Tibial nerve (tissue), 4 donors: ENCODE data around the gene KANK2.

Experiments used
- EP300 ChIP-seq, 2 donors: sonication (generic); formaldehyde crosslinking; IDR thresholded peaks; one replicate each; pipeline ENCODE4 v1.6.1; 2017; ENCODE audit warnings: antibody characterized with exemption in 2 of 2, mild to moderate bottlenecking in 1 of 2
- POLR2A ChIP-seq, 2 donors: fragments of 450-650 bp; IDR thresholded peaks; one replicate each; pipeline ENCODE4 v1.6.1; 2017; ENCODE audit warnings: antibody characterized with exemption in 2 of 2, mild to moderate bottlenecking in 2 of 2, moderate library complexity in 2 of 2
- TF ChIP-seq, protein P1 (sequence below), 5 experiments: fragments of 200-600 bp in 3 of 5; fragments of 450-650 bp in 2 of 5; sonication (generic) in 3 of 5; IDR thresholded peaks; one replicate each; pipeline ENCODE4 v1.5.1; 2016 to 2019; ENCODE audit warnings: antibody characterized with exemption in 5 of 5, mild to moderate bottlenecking in 3 of 5, moderate library complexity in 2 of 5

DNA sequence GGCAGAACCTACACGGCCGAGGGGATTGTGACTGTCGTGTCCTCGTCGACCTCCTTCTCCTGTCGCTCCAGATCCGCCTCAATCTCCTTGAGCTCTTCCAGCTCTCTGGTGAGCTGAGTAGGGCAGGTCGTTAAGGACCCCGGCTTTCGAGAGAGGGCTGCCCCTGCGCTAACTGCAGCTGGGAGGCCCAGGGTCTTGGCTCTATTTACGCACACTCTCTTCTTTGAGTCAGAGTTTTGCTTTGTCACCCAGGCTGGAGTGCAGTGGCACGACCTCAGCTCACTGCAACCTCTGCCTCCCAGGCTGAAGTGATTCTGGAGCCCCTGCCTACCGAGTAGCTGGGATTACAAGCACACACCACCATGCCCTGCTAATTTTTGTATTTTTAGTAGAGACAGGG is 49.3 kb downstream of the KANK2 start:
- no peak for TF ChIP-seq POLR2A (IDR thresholded peaks at IDR 0.05)
- TF ChIP-seq, protein P1, sequence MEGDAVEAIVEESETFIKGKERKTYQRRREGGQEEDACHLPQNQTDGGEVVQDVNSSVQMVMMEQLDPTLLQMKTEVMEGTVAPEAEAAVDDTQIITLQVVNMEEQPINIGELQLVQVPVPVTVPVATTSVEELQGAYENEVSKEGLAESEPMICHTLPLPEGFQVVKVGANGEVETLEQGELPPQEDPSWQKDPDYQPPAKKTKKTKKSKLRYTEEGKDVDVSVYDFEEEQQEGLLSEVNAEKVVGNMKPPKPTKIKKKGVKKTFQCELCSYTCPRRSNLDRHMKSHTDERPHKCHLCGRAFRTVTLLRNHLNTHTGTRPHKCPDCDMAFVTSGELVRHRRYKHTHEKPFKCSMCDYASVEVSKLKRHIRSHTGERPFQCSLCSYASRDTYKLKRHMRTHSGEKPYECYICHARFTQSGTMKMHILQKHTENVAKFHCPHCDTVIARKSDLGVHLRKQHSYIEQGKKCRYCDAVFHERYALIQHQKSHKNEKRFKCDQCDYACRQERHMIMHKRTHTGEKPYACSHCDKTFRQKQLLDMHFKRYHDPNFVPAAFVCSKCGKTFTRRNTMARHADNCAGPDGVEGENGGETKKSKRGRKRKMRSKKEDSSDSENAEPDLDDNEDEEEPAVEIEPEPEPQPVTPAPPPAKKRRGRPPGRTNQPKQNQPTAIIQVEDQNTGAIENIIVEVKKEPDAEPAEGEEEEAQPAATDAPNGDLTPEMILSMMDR (IDR thresholded peaks at IDR 0.05): no peak
- no peak for TF ChIP-seq EP300 (IDR thresholded peaks at IDR 0.05)
